ENCODE measurements around the gene RASGRF2.

The RASGRF2 gene

GRCh38 chr5:81171769-81172168 lies 211.6 kb downstream of the RASGRF2 start:
- no peak for DNase-seq (ENCODE audit: low spot score)

- DNase-seq (ENCODE audit: low spot score): no peak
Observed at GRCh38 chr5:81172710-81173109, 212.5 kb downstream of the RASGRF2 start.

GRCh38 chr5:81177061-81177460 lies 216.9 kb downstream of the RASGRF2 start:
- no peak for DNase-seq (ENCODE audit: low spot score)

GRCh38 chr5:81179959-81180358 lies 219.8 kb downstream of the RASGRF2 start:
- no peak for DNase-seq (ENCODE audit: low spot score)

- DNase-seq (ENCODE audit: low spot score): no peak
Observed at GRCh38 chr5:81180780-81181460, 220.8 kb downstream of the RASGRF2 start.

- no peak for DNase-seq (ENCODE audit: low spot score)
Observed at GRCh38 chr5:81181576-81182316, 221.6 kb downstream of the RASGRF2 start.

GRCh38 chr5:81182396-81183390 lies 222.5 kb downstream of the RASGRF2 start:
- DNase-seq (ENCODE audit: low spot score): no peak

GRCh38 chr5:81183811-81184748 lies 223.9 kb downstream of the RASGRF2 start:
- peak; percentile 92 for DNase-seq (ENCODE audit: low spot score)

GRCh38 chr5:81184749-81185110 lies 224.6 kb downstream of the RASGRF2 start:
- DNase-seq (ENCODE audit: low spot score): no peak

- no peak for DNase-seq (ENCODE audit: low spot score)
Observed at GRCh38 chr5:81187885-81188284, 227.7 kb downstream of the RASGRF2 start.

GRCh38 chr5:81188962-81189361 lies 228.8 kb downstream of the RASGRF2 start:
- no peak for DNase-seq (ENCODE audit: low spot score)

- DNase-seq (ENCODE audit: low spot score): no peak
Observed at GRCh38 chr5:81189875-81190498, 229.8 kb downstream of the RASGRF2 start.

- DNase-seq (ENCODE audit: low spot score): no peak
Observed at GRCh38 chr5:81191726-81192372, 231.7 kb downstream of the RASGRF2 start.

- DNase-seq (ENCODE audit: low spot score): no peak
Observed at GRCh38 chr5:81192373-81192750, 232.2 kb downstream of the RASGRF2 start.

- peak; percentile 88 for DNase-seq (ENCODE audit: low spot score)
Observed at GRCh38 chr5:81194633-81195334, 234.6 kb downstream of the RASGRF2 start.

GRCh38 chr5:81195335-81195929 lies 235.3 kb downstream of the RASGRF2 start:
- DNase-seq (ENCODE audit: low spot score): peak; percentile 83

GRCh38 chr5:81202655-81203054 lies 242.5 kb downstream of the RASGRF2 start:
- DNase-seq (ENCODE audit: low spot score): no peak

GRCh38 chr5:81203729-81204128 lies 243.6 kb downstream of the RASGRF2 start:
- DNase-seq (ENCODE audit: low spot score): no peak

GRCh38 chr5:81204205-81204604 lies 244.0 kb downstream of the RASGRF2 start:
- no peak for DNase-seq (ENCODE audit: low spot score)

Data from SK-N-DZ (cell line).